ENCODE measurements around the gene C16orf90. TPM values are rescaled to one million over a fixed set of nuclear protein-coding genes. Genes with fewer than 3 reads are reported as not detected.
A peak's percentile ranks its signal among the peaks of the same experiment; 100 is the strongest.

C16orf90 gene
- total RNA-seq, 2 experiments from 2014 or later, result not detected

DNA sequence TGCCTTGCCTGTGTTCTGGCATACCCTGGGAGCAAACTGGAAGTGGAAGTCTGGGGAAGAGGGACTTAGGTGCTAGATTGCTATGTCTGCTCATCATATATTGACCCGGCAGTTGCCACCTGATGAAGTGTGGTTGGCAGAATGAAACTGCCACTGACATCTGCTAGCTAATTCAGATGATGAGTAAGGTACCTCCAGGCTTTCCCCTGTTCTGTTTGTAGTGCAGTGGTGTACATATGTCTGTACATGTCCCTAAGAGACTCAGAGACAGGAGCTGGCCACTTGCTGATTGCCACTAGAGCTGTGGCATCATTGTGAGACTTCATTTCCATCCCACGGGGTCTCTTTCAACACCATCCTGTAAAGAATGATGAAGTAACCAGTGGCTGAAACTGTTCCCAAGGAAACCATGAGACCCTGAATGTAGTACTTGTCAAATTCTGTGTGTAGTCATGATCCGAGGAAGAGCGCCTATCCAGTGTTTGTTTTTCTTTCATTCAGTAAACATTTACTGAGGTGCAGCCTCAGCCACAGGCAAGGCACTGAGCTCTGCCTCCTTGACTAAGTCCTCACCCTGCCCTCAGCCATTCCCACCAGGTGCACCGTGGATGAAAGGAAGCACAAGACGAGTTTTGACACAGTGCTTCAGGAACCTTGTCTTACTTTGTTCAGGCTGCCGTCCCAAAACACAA, 18.7 kb upstream of the C16orf90 start:
- ChIA-PET CTCF (interaction anchor here (0.9 kb wide), 1 partner anchor 14 kb away, joined by 3 read pairs; no protein-coding TSS in a partner anchor), POLR2A (no interaction called here)
- no peak overlapping the region for H3K4me3 Mint-ChIP-seq
- TF ChIP-seq CTCF (IDR thresholded peaks at IDR 0.05), result no peak
- no peaks in the 10 kb centered on the region for H3K9me3 Mint-ChIP-seq
- peaks cover 84% of the 10 kb centered on the region for H3K36me3 Mint-ChIP-seq (ENCODE audit: low read depth)
- Histone ChIP-seq H3K27ac (ENCODE audit: low read depth in 1 of 2, low read length in 2 of 2) (no peak overlapping the region), H3K36me3 (ENCODE audit: insufficient read depth, low read length) (peaks cover 69% of the 10 kb centered on the region), H3K27me3 (ENCODE audit: control insufficient read depth in 1 of 2, insufficient read depth in 2 of 2, low read length in 2 of 2) (no peaks in the 10 kb centered on the region), H3K4me1 (ENCODE audit: insufficient read depth, low read length) (peaks cover 29% of the 10 kb centered on the region), H3K4me3 (ENCODE audit: low read length) (no peak overlapping the region), H3K9me3 (ENCODE audit: control insufficient read depth in 1 of 2, insufficient read depth in 1 of 2, low read length in 2 of 2) (no peaks in the 10 kb centered on the region)
- intact Hi-C loops (cut with DNase I, micrococcal nuclease), result no loop called here
- peak overlapping the region; percentile 81 for H3K27ac Mint-ChIP-seq
- DNase-seq, result peak in 1 of 14 experiments; percentile 2
- ATAC-seq (ENCODE audit: poor library complexity), result no peak
- H3K4me1 Mint-ChIP-seq (ENCODE audit: low read depth), result peaks cover 25% of the 10 kb centered on the region
- H3K27me3 Mint-ChIP-seq, result no peaks in the 10 kb centered on the region

DNA sequence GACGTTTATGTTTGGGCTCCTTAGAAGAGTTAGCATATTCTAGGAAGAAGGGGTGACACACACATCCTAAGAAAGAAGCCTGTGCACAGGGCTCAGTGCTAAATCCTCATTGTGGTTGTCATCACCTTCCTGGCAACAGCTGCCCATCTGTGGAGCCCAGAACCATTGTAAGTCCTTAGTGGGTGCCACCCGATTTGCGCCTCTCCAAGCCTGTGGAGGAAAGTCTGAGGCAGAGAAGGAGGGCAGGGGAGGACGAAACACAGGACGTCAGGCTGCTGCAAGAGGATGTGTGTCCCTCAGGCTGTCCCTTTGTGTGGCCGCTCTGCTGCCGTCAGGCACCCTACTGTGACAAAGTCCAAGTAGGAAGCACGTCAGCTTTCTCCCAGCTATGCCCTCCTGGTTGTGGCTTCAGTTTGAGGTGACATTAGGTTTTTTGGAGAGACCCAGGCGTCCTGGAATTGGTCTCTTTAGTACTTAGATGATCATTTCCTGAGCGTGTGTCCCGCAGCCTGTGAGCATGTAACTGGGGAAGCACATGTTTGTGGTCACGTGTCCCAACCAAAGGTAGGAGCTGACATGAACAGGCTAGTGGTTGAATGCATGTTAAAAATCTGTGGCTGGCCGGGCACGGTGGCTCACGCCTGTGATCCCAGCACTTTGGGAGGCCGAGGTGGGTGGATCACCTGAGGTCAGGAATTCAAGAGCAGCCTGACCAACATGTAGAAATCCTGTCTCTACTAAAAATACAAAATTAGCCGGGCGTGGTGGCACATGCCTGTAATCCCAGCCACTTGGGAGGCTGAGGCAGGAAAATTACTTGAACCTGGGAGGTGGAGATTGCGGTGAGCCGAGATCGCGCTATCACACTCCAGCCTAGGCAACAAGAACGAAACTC, 16.2 kb upstream of the C16orf90 start:
- TF ChIP-seq CTCF (IDR thresholded peaks at IDR 0.05), result no peak
- H3K27ac ChIP-seq (ENCODE audit: low read depth in 1 of 2, low read length in 2 of 2), result peak overlapping the region; percentile 27 to 55
- Mint-ChIP-seq H3K36me3 (ENCODE audit: low read depth) (peaks cover 81% of the 10 kb centered on the region), H3K27ac (peak overlapping the region; percentile 98), H3K4me3 (peak overlapping the region; percentile 27), H3K9me3 (no peaks in the 10 kb centered on the region), H3K27me3 (no peaks in the 10 kb centered on the region), H3K4me1 (ENCODE audit: low read depth) (peaks cover 38% of the 10 kb centered on the region)
- H3K9me3 ChIP-seq (ENCODE audit: control insufficient read depth in 1 of 2, insufficient read depth in 1 of 2, low read length in 2 of 2), result no peaks in the 10 kb centered on the region
- intact Hi-C loops (cut with DNase I, micrococcal nuclease), result no loop called here
- DNase-seq, result peak in 1 of 14 experiments; percentile 31
- POLR2A ChIA-PET, result interaction anchor here (0.7 to 0.8 kb wide), 2 partner anchors 8 to 247 kb away, joined by 3 read pairs; no protein-coding TSS in a partner anchor
- CTCF ChIA-PET, result no interaction called here
- no peaks in the 10 kb centered on the region for H3K27me3 ChIP-seq (ENCODE audit: control insufficient read depth in 1 of 2, insufficient read depth in 2 of 2, low read length in 2 of 2)
- H3K4me1 ChIP-seq (ENCODE audit: insufficient read depth, low read length), result peaks cover 37% of the 10 kb centered on the region
- H3K36me3 ChIP-seq (ENCODE audit: insufficient read depth, low read length), result peaks cover 68% of the 10 kb centered on the region
- no peak for ATAC-seq (ENCODE audit: poor library complexity)
- no peak overlapping the region for H3K4me3 ChIP-seq (ENCODE audit: low read length)

DNA sequence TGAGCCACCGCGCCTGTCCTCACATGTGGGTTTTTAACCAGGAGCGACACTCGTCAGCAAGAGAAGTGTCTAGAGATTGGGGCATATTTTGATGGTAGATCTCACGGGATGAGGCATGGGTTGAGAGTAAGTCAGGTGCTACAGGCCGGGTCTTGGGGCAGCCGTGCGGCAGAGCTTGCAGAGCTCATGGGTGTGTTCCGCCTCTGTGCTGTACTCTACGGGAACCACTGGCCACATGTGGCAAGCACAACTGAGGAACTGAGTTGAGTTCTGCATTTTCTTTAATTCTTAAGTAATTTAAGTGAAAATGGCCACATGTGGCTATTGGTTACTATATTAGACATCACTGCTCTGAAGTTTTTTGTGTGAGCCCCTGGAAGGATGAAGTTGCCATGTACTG, 15.1 kb upstream of the C16orf90 start:
- H3K4me1 Mint-ChIP-seq (ENCODE audit: low read depth), result peaks cover 47% of the 10 kb centered on the region
- Histone ChIP-seq H3K4me1 (ENCODE audit: insufficient read depth, low read length) (peaks cover 42% of the 10 kb centered on the region), H3K36me3 (ENCODE audit: insufficient read depth, low read length) (peaks cover 68% of the 10 kb centered on the region), H3K4me3 (ENCODE audit: low read length) (no peak overlapping the region), H3K27ac (ENCODE audit: low read depth in 1 of 2, low read length in 2 of 2) (peak overlapping the region; percentile 55 to 72), H3K9me3 (ENCODE audit: control insufficient read depth in 1 of 2, insufficient read depth in 1 of 2, low read length in 2 of 2) (no peaks in the 10 kb centered on the region), H3K27me3 (ENCODE audit: control insufficient read depth in 1 of 2, insufficient read depth in 2 of 2, low read length in 2 of 2) (no peaks in the 10 kb centered on the region)
- H3K9me3 Mint-ChIP-seq, result no peaks in the 10 kb centered on the region
- H3K27me3 Mint-ChIP-seq, result no peaks in the 10 kb centered on the region
- intact Hi-C loops (cut with DNase I, micrococcal nuclease), result no loop called here
- POLR2A ChIA-PET, result interaction anchor here (1.2 to 3.5 kb wide), 3 partner anchors 11 to 109 kb away, joined by 5 to 34 read pairs (median 6); partner anchors contain the start of genes CLUAP1, ZNF174 and ZSCAN32
- no peak for TF ChIP-seq CTCF (IDR thresholded peaks at IDR 0.05)
- H3K4me3 Mint-ChIP-seq, result peak overlapping the region; percentile 34
- DNase-seq, result peak in 1 of 14 experiments; percentile 24
- peak overlapping the region; percentile 98 for H3K27ac Mint-ChIP-seq
- CTCF ChIA-PET, result no interaction called here
- ATAC-seq (ENCODE audit: poor library complexity), result no peak
- peaks cover 80% of the 10 kb centered on the region for H3K36me3 Mint-ChIP-seq (ENCODE audit: low read depth)

Measured in CD4-positive, alpha-beta T cell (primary cell).